Globus pallidus (tissue), 1 donor: ENCODE data around the gene LSM6.

Source experiments
- DNase-seq: peaks from one replicate; pipeline ENCODE4 v3.0.0-alpha.2; 2015; ENCODE audit warnings: low spot score

The LSM6 gene

GRCh38 chr4:146186041-146186440 lies 10.5 kb downstream of the LSM6 start:
- DNase-seq, result no peak

GRCh38 chr4:146186596-146186995 lies 11.1 kb downstream of the LSM6 start:
- no peak for DNase-seq

- DNase-seq, result no peak
Observed at GRCh38 chr4:146190456-146190855, 14.9 kb downstream of the LSM6 start.

GRCh38 chr4:146191766-146192458 lies 16.4 kb downstream of the LSM6 start:
- no peak for DNase-seq

- no peak for DNase-seq
Observed at GRCh38 chr4:146193628-146194027, 18.1 kb downstream of the LSM6 start.

- no peak for DNase-seq
Observed at GRCh38 chr4:146194212-146194611, 18.7 kb downstream of the LSM6 start.

- no peak for DNase-seq
Observed at GRCh38 chr4:146202665-146203064, 27.1 kb downstream of the LSM6 start.

GRCh38 chr4:146207410-146207809 lies 31.9 kb downstream of the LSM6 start:
- peak; percentile 23 for DNase-seq

GRCh38 chr4:146210890-146211289 lies 35.4 kb downstream of the LSM6 start:
- DNase-seq, result no peak

GRCh38 chr4:146211440-146211839 lies 35.9 kb downstream of the LSM6 start:
- DNase-seq, result no peak

- DNase-seq, result no peak
Observed at GRCh38 chr4:146212781-146213180, 37.3 kb downstream of the LSM6 start.

- DNase-seq, result no peak
Observed at GRCh38 chr4:146214238-146214637, 38.7 kb downstream of the LSM6 start, which contains the start of gene REELD1. REELD1 (plus strand) TSS chr4:146214538; CDS start chr4:146216953, 2,415 bp downstream.

- no peak for DNase-seq
Observed at GRCh38 chr4:146222313-146222712, 46.8 kb downstream of the LSM6 start.

- DNase-seq, result peak; percentile 46
Observed at GRCh38 chr4:146224326-146224966, 48.9 kb downstream of the LSM6 start.

GRCh38 chr4:146229406-146229805 lies 53.9 kb downstream of the LSM6 start:
- no peak for DNase-seq

- no peak for DNase-seq
Observed at GRCh38 chr4:146232131-146232722, 56.7 kb downstream of the LSM6 start.

- no peak for DNase-seq
Observed at GRCh38 chr4:146235654-146236177, 60.2 kb downstream of the LSM6 start.

GRCh38 chr4:146236216-146236615 lies 60.7 kb downstream of the LSM6 start:
- DNase-seq, result no peak

GRCh38 chr4:146237092-146237491 lies 61.6 kb downstream of the LSM6 start:
- DNase-seq, result no peak

GRCh38 chr4:146238107-146238506 lies 62.6 kb downstream of the LSM6 start:
- DNase-seq, result no peak
